Cardiac muscle cell (in vitro differentiated cells and primary cell): ENCODE data around the gene POC1A. TPM values are rescaled to one million over a fixed set of nuclear protein-coding genes. Genes with fewer than 3 reads are reported as not detected.
A peak's percentile ranks its signal among the peaks of the same experiment; 100 is the strongest.
"Not testable (repeated sequence)": the region's sequence is repeated elsewhere in the genome, so short reads cannot be mapped to it uniquely, and the experiment has no call there.

Source experiments
- DNase-seq, 2 donors: peaks; one replicate each; pipeline versions ENCODE4 v3.0.0 to v3.0.0-alpha.2; 2010 to 2017; ENCODE audit warnings: low read depth in 1 of 2, low spot score in 1 of 2
- H3K27ac ChIP-seq: fragments of 200-600 bp; sonication (generic); 2 replicates; pipeline ENCODE4 v1.5.1; 2016
- H3K27me3 ChIP-seq: fragments of 200-600 bp; sonication (generic); 2 replicates; pipeline ENCODE4 v1.6.0; 2016; ENCODE audit warnings: control low read depth
- H3K36me3 ChIP-seq: fragments of 200-600 bp; sonication (generic); 2 replicates; pipeline ENCODE4 v1.5.1; 2016; ENCODE audit warnings: control low read depth
- H3K4me1 ChIP-seq: fragments of 200-600 bp; sonication (generic); 2 replicates; pipeline ENCODE4 v1.8.1; 2017; ENCODE audit warnings: low read depth, mild to moderate bottlenecking, mixed run types
- H3K4me3 ChIP-seq: fragments of 200-600 bp; sonication (generic); 2 replicates; pipeline ENCODE4 v1.5.1; 2016; ENCODE audit warnings: mild to moderate bottlenecking
- H3K9me3 ChIP-seq: fragments of 200-600 bp; sonication (generic); 2 replicates; pipeline ENCODE4 v1.5.1; 2017; ENCODE audit warnings: low read depth, mild to moderate bottlenecking, control low read depth
- polyA plus RNA-seq: library from polyadenylated mRNA; unstranded; fragments of >200 nt; fragmentation: Nextera tagmentation; extraction: Ambion mirVana; gene quantifications from 2 replicates; pipeline ENCODE4 v1.2.1, GENCODE V29; 2016
- total RNA-seq: library from RNA; depleted of rRNA; stranded (reverse); fragments of >200 nt; gene quantifications from 2 replicates; pipeline ENCODE4 v1.2.3, GENCODE V29; 2016
- TF ChIP-seq, protein P1 (sequence below): IDR thresholded peaks from 2 replicates; pipeline ENCODE4 v1.5.1; 2012; ENCODE audit warnings: low read depth, mild to moderate bottlenecking, low read length

The POC1A gene
- total and polyA plus RNA-seq, 2 experiments from 2014 or later, result 10.6 to 12.4 TPM

DNA sequence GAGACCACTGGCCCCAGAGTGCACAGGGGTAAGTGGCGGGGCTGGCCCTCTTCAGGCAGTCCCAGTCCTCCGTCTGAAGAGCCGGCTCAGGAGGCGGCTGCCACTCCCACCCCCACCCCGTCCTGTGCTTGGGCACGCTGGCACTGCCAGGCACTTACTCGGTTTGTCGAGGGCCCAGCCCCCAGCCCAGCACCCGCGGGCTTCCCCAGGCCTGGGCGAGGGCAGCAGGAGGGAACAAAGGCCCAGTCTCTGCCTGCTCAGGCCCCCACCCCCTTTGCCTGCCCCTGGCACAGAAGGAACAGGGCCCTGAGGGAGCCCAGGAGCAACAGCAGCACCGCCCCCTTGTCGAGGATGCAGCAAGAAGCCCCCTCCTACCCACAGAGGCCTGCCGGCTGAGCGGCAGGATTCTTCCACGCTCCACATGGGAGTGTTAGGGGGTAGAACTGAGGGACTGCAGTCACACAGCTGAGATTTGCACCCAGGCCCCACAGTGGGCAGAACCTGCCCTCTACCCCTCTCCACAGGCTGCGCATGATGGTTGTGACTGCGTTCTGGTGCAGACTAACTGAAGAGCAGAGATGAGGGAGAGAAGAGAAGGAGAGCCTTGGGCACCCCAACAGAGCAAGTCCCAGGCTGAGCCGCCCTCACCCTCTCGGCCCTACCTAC, 106.8 kb downstream of the POC1A start:
- Histone ChIP-seq H3K9me3 (no peaks in the 10 kb centered on the region), H3K27ac (no peak overlapping the region), H3K4me1 (peaks cover 23% of the 10 kb centered on the region), H3K27me3 (no peaks in the 10 kb centered on the region), H3K36me3 (peaks cover 12% of the 10 kb centered on the region), H3K4me3 (no peak overlapping the region)
- no peak for DNase-seq
- TF ChIP-seq, protein P1, sequence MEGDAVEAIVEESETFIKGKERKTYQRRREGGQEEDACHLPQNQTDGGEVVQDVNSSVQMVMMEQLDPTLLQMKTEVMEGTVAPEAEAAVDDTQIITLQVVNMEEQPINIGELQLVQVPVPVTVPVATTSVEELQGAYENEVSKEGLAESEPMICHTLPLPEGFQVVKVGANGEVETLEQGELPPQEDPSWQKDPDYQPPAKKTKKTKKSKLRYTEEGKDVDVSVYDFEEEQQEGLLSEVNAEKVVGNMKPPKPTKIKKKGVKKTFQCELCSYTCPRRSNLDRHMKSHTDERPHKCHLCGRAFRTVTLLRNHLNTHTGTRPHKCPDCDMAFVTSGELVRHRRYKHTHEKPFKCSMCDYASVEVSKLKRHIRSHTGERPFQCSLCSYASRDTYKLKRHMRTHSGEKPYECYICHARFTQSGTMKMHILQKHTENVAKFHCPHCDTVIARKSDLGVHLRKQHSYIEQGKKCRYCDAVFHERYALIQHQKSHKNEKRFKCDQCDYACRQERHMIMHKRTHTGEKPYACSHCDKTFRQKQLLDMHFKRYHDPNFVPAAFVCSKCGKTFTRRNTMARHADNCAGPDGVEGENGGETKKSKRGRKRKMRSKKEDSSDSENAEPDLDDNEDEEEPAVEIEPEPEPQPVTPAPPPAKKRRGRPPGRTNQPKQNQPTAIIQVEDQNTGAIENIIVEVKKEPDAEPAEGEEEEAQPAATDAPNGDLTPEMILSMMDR, result no peak

DNA sequence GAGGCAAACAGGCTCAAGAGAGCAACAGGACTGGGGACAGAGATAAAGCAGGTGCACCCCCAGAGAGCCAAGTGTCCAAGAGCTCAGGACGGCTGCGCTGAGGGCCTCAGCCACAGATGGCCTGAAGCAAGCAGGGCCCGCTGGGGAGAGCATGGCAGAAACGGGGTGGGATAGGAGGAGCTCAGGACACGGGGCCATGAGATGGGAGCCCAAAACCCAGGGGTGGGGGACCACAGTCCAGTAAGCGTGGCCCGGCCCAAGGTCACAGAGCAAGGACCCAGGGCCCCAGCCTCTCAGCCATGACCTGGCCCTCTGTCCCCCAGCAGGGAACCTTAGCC, 107.4 kb downstream of the POC1A start:
- Histone ChIP-seq H3K4me1 (peaks cover 23% of the 10 kb centered on the region), H3K27ac (no peak overlapping the region), H3K9me3 (no peaks in the 10 kb centered on the region), H3K4me3 (no peak overlapping the region), H3K27me3 (no peaks in the 10 kb centered on the region), H3K36me3 (peaks cover 9% of the 10 kb centered on the region)
- TF ChIP-seq, protein P1, result no peak
- no peak for DNase-seq

DNA sequence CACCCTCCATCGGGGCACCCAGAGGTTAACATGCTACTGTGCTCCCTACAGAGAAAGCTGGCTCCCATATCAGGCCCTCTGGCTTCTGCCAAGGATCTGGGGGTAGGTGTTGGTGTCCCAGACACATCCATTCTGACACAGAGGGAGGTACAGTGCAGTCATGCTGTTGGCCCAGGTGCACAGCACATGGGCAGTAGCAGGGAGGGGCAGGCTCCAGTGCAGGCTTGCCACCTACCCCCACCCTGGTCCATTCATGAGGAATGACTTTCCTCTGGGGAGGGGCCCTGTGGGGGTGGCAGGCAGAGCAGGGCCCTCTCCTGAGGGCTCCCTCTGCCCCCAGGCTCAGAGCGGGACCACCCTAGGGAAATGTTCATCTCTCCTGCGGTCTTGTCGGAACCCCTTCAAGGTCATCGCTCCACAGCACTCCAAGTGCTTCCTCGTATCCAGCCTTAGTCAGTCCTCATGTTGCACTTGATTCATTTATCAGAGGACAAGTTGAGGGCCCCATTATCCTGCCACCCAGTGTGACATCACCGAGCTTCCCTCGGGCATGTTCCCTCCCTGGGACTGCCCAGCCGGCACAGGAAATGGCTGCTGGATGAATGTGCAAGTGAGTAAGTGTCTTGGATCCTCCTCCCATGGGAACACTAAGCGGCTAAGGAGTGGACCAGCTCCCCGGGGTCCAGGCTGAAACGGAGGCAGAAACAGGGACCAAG, 107.9 kb downstream of the POC1A start:
- peaks cover 8% of the 10 kb centered on the region for H3K36me3 ChIP-seq
- H3K27ac ChIP-seq, result no peak overlapping the region
- TF ChIP-seq, protein P1, result no peak
- no peaks in the 10 kb centered on the region for H3K27me3 ChIP-seq
- peaks cover 23% of the 10 kb centered on the region for H3K4me1 ChIP-seq
- no peaks in the 10 kb centered on the region for H3K9me3 ChIP-seq
- H3K4me3 ChIP-seq, result no peak overlapping the region
- DNase-seq, result peak in 1 of 2 donors; percentile 90

DNA sequence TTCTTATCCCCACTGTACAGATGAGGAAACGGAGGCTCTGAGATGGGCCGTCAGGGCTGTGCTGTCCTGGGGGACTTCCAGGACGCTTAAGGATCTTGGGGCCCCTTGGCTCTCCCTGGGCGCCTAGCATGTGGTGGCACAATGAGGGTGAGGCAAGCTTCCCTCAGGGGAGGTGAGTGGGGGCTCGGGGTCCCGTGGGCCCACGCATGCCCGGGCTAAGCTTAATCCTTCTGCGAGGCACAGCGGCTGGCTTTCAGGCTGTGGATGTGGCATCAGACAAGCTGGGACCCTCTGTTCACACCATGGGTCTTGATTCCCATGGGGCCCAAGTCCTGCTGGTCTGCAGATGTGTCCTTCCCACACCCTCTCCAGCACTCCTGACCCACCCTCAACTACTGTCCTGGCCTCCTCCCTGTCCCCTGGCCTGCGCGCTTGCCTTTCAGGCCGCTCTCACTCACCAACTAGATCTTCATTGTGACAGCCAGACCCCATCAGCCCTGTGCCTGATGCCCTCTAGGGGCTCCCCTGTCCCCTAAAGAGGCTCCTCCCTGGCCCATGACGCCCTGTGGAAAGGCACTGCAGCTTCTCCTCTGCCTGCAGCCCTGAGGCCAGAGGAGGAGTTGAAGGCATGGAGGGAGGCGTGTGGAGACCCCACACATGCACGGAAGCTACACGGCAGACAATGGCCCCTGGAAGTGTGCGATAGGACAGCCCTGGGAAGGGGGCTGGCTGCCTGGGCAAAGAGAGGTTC, 109.2 kb downstream of the POC1A start:
- Histone ChIP-seq H3K36me3 (peaks cover 2% of the 10 kb centered on the region), H3K9me3 (no peaks in the 10 kb centered on the region), H3K4me1 (peaks cover 29% of the 10 kb centered on the region), H3K27ac (no peak overlapping the region), H3K4me3 (no peak overlapping the region), H3K27me3 (no peaks in the 10 kb centered on the region)
- TF ChIP-seq, protein P1, result no peak
- DNase-seq, result no peak

DNA sequence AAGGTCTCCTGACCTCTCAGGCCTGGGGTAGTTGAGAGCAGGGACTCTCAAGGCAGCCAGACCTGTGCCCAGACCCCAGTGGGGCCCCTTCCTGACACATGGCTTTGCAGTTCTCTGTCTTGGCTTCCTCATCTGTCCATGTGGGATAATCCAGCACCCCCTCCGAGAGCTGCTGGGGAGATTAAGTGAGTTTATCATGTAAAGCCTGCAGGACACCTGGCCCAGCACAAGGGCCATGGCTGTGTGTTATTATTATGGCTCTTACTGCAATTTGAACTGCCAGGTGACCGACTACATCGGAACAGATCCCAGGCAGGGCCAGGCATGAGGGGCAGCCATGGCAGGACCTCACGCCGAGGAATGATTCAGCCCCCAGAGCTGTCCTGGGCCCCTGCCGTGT, 110.5 kb downstream of the POC1A start:
- Histone ChIP-seq H3K4me3 (no peak overlapping the region), H3K36me3 (no peaks in the 10 kb centered on the region), H3K9me3 (no peaks in the 10 kb centered on the region), H3K27me3 (no peaks in the 10 kb centered on the region), H3K4me1 (peaks cover 26% of the 10 kb centered on the region), H3K27ac (no peak overlapping the region)
- TF ChIP-seq, protein P1, result no peak
- no peak for DNase-seq

DNA sequence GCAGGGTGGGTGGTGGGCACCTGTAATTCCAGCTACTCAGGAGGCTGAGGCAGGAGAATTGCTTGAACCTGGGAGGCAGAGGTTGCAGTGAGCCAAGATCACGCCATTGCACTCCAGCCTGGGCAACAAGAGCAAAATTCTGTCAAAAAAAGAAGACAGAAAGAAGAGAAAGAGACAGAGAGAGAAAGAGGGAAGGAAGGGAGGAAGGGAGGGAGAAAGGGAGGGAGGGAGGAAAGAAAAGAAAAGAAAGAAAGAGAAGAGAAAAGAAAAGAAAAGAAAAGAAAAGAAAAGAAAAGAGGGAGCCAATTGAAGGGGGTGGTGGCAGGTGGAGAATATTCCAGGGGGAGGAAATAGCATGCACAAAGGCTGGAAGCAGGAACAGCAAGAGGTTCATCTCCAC, 111.2 kb downstream of the POC1A start:
- DNase-seq, H3K36me3 ChIP-seq, H3K27ac ChIP-seq, H3K4me3 ChIP-seq, H3K9me3 ChIP-seq, H3K27me3 ChIP-seq: not testable (repeated sequence)
- H3K4me1 ChIP-seq, result peaks cover 24% of the 10 kb centered on the region
